GM23338 (cell line): ENCODE data around the gene KAT6B. TPM values are rescaled to one million over a fixed set of nuclear protein-coding genes. Genes with fewer than 3 reads are reported as not detected.
"Not testable (repeated sequence)": the region's sequence is repeated elsewhere in the genome, so short reads cannot be mapped to it uniquely, and the experiment has no call there.

Experiments
- ATAC-seq: fragments of 200-7000 bp; cut with Tn5 transposase; 3 replicates; pipeline ENCODE4 v1.9.1; 2020
- DNase-seq: peaks from one replicate; pipeline ENCODE4 v3.0.0-alpha.2; 2015; ENCODE audit warnings: low spot score
- H2AFZ ChIP-seq: fragments of 200-600 bp; sonication (generic); 2 replicates; pipeline ENCODE4 v1.8.0; 2016; ENCODE audit warnings: antibody characterized with exemption, mild to moderate bottlenecking, moderate library complexity
- H3F3A ChIP-seq: fragments of 200-600 bp; sonication (generic); replicated peaks from 2 replicates; pipeline ENCODE4 v1.8.0; 2017; ENCODE audit warnings: antibody characterized with exemption, mixed run types, low read depth
- H3K27ac ChIP-seq: fragments of 200-600 bp; sonication (generic); 2 replicates; pipeline ENCODE4 v1.6.1; 2016; ENCODE audit warnings: low read depth
- H3K27me3 ChIP-seq: fragments of 200-600 bp; sonication (generic); 2 replicates; pipeline ENCODE4 v1.8.0; 2016; ENCODE audit warnings: mild to moderate bottlenecking, mixed run types, moderate library complexity; ENCODE audit not compliant: insufficient read depth
- H3K36me3 ChIP-seq: fragments of 200-600 bp; sonication (generic); 2 replicates; pipeline ENCODE4 v1.8.0; 2016; ENCODE audit warnings: mild to moderate bottlenecking; ENCODE audit not compliant: insufficient read depth
- H3K4me1 ChIP-seq: fragments of 200-600 bp; sonication (generic); 2 replicates; pipeline ENCODE4 v1.8.0; 2016; ENCODE audit warnings: mild to moderate bottlenecking, moderate library complexity; ENCODE audit not compliant: insufficient read depth
- H3K4me2 ChIP-seq: fragments of 200-600 bp; sonication (generic); 2 replicates; pipeline ENCODE4 v1.7.1; 2017; ENCODE audit warnings: mixed run types
- H3K4me3 ChIP-seq: fragments of 200-600 bp; sonication (generic); 2 replicates; pipeline ENCODE4 v1.6.1; 2016; ENCODE audit warnings: mixed run types
- H3K79me2 ChIP-seq: fragments of 200-600 bp; sonication (generic); replicated peaks from 2 replicates; pipeline ENCODE4 v1.8.0; 2017; ENCODE audit warnings: mild to moderate bottlenecking; ENCODE audit not compliant: insufficient read depth
- H3K9me2 ChIP-seq: fragments of 200-600 bp; sonication (generic); 2 replicates; pipeline ENCODE4 v1.8.0; 2017; ENCODE audit not compliant: insufficient read depth
- H4K20me1 ChIP-seq: fragments of 200-600 bp; sonication (generic); replicated peaks from 2 replicates; pipeline ENCODE4 v1.8.0; 2017; ENCODE audit warnings: mild to moderate bottlenecking; ENCODE audit not compliant: insufficient read depth
- H3K27ac Mint-ChIP-seq: 2 replicates; pipeline ENCODE4 v1.8.0; 2020; ENCODE audit warnings: inconsistent platforms, mild to moderate bottlenecking, moderate library complexity, mixed read lengths
- H3K27me3 Mint-ChIP-seq: 3 replicates; pipeline ENCODE4 v1.8.0; 2022; ENCODE audit warnings: low read depth, mild to moderate bottlenecking, moderate library complexity, mixed read lengths, inconsistent platforms; ENCODE audit not compliant: insufficient read depth, poor library complexity
- H3K36me3 Mint-ChIP-seq: 3 replicates; pipeline ENCODE4 v1.8.0; 2021; ENCODE audit warnings: low read depth, mild to moderate bottlenecking, inconsistent platforms, moderate library complexity, mixed read lengths
- H3K4me1 Mint-ChIP-seq: 3 replicates; pipeline ENCODE4 v1.8.0; 2020; ENCODE audit warnings: mild to moderate bottlenecking, inconsistent platforms, mixed read lengths
- H3K4me3 Mint-ChIP-seq: 3 replicates; pipeline ENCODE4 v1.8.0; 2021; ENCODE audit warnings: moderate library complexity, mild to moderate bottlenecking, inconsistent platforms, mixed read lengths
- H3K9me3 Mint-ChIP-seq: 3 replicates; pipeline ENCODE4 v1.8.0; 2020; ENCODE audit warnings: moderate library complexity, mild to moderate bottlenecking, inconsistent platforms, mixed read lengths
- CREB1 ChIP-seq: fragments of 250-450 bp; sonication (Bioruptor Pico); IDR thresholded peaks from 2 replicates; pipeline ENCODE4 v1.5.0; 2020; ENCODE audit warnings: low read depth, mild to moderate bottlenecking, moderate library complexity
- EZH2 ChIP-seq: fragments of 200-600 bp; sonication (generic); IDR thresholded peaks from one replicate; pipeline ENCODE4 v1.8.0; 2017; ENCODE audit warnings: antibody characterized with exemption, mild to moderate bottlenecking, low read depth; ENCODE audit not compliant: unreplicated experiment
- EZH2phosphoT487 ChIP-seq: fragments of 200-600 bp; sonication (generic); IDR thresholded peaks from one replicate; pipeline ENCODE4 v1.8.1; 2018; ENCODE audit warnings: antibody characterized with exemption; ENCODE audit not compliant: unreplicated experiment
- JUNB ChIP-seq: IDR thresholded peaks from one replicate; pipeline ENCODE4 v1.6.1; 2016; ENCODE audit warnings: antibody characterized with exemption; ENCODE audit not compliant: unreplicated experiment
- NANOG ChIP-seq: IDR thresholded peaks from 2 replicates; pipeline ENCODE4 v1.6.1; 2016; ENCODE audit warnings: antibody characterized with exemption, borderline replicate concordance
- REST ChIP-seq: IDR thresholded peaks from one replicate; pipeline ENCODE4 v1.6.1; 2018; ENCODE audit warnings: antibody characterized with exemption; ENCODE audit not compliant: unreplicated experiment
- STAT1 ChIP-seq: IDR thresholded peaks from one replicate; pipeline ENCODE4 v1.6.1; 2016; ENCODE audit warnings: antibody characterized with exemption; ENCODE audit not compliant: unreplicated experiment
- ZNF114 ChIP-seq: fragments of 250-450 bp; sonication (Bioruptor Pico); IDR thresholded peaks from 2 replicates; pipeline ENCODE4 v1.5.0; 2020; ENCODE audit warnings: mild to moderate bottlenecking, moderate library complexity
- ZNF331 ChIP-seq: fragments of 250-450 bp; sonication (Bioruptor Pico); IDR thresholded peaks from 2 replicates; pipeline ENCODE4 v1.5.0; 2020; ENCODE audit warnings: low read depth, mild to moderate bottlenecking, moderate library complexity
- polyA plus RNA-seq: library from polyadenylated mRNA; unstranded; fragments of >200 nt; fragmentation: Nextera tagmentation; extraction: Ambion mirVana; gene quantifications from 2 replicates; pipeline ENCODE4 v1.2.1, GENCODE V29; 2016
- total RNA-seq: library from RNA; depleted of rRNA; stranded (reverse); fragments of >200 nt; shearing (Covaris generic); gene quantifications from 2 replicates; pipeline ENCODE4 v1.2.3, GENCODE V29; 2014
- TF ChIP-seq, protein P1 (sequence below): IDR thresholded peaks from 2 replicates; pipeline ENCODE4 v1.6.1; 2016; ENCODE audit warnings: antibody characterized with exemption

KAT6B gene
- total and polyA plus RNA-seq, 2 experiments from 2014 or later: 21.3 to 31.4 TPM

DNA sequence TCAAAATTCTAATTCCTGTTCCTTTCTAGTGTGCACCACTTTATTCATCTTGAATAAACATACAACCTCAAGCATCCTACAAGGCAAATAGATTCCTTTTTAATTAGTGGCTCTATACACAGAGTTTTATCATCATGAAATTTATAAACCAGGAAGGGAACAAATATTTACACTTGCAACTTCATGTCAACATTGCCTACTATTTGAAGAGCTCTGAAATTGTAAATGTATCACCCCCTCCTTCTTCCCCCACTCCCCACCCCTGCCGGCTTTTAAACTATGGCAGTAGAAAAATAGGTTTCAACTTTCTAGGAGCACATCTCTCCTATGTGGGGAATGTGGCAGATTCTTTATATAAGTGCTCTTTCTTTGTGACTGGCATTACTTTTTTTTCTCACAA lies 49.6 kb downstream of the KAT6B start (continued):
- TF ChIP-seq REST (no peak), ZNF114 (CRISPR knock-in tag) (no peak), JUNB (no peak), EZH2phosphoT487 (no peak)
- TF ChIP-seq, protein P1, sequence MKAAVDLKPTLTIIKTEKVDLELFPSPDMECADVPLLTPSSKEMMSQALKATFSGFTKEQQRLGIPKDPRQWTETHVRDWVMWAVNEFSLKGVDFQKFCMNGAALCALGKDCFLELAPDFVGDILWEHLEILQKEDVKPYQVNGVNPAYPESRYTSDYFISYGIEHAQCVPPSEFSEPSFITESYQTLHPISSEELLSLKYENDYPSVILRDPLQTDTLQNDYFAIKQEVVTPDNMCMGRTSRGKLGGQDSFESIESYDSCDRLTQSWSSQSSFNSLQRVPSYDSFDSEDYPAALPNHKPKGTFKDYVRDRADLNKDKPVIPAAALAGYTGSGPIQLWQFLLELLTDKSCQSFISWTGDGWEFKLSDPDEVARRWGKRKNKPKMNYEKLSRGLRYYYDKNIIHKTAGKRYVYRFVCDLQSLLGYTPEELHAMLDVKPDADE: no peak

GRCh38 chr10:74877054-74877453 lies 50.7 kb downstream of the KAT6B start:
- not testable (repeated sequence) for H4K20me1 ChIP-seq, H3K36me3 ChIP-seq, H3K27ac ChIP-seq, H3K9me2 ChIP-seq, H3K27me3 Mint-ChIP-seq, H3K27ac Mint-ChIP-seq, H3K36me3 Mint-ChIP-seq, H3K4me3 ChIP-seq, H3K4me2 ChIP-seq, ATAC-seq, H3F3A ChIP-seq, H2AFZ ChIP-seq, H3K27me3 ChIP-seq, H3K4me1 ChIP-seq, H3K9me3 Mint-ChIP-seq, DNase-seq, H3K4me3 Mint-ChIP-seq
- H3K4me1 Mint-ChIP-seq: peaks cover 14% of the 10 kb centered on the region
- peaks cover 87% of the 10 kb centered on the region for H3K79me2 ChIP-seq

GRCh38 chr10:74877898-74878297 lies 51.5 kb downstream of the KAT6B start:
- Histone ChIP-seq H3K4me3 (no peak overlapping the region), H4K20me1 (peaks cover 7% of the 10 kb centered on the region; the same call in 1 of the 2 replicates)
- ATAC-seq: no peak

More at GRCh38 chr10:74877898-74878297, 51.5 kb downstream of the KAT6B start:
- DNase-seq: no peak
- Mint-ChIP-seq H3K36me3 (no peaks in the 10 kb centered on the region), H3K27me3 (no peaks in the 10 kb centered on the region), H3K9me3 (no peaks in the 10 kb centered on the region), H3K27ac (no peak overlapping the region), H3K4me3 (no peak overlapping the region), H3K4me1 (peaks cover 14% of the 10 kb centered on the region)
- Histone ChIP-seq H3K9me2 (no peaks in the 10 kb centered on the region), H3K27ac (no peak overlapping the region), H3F3A (no peaks in the 10 kb centered on the region), H3K4me2 (no peak overlapping the region), H2AFZ (no peak overlapping the region), H3K4me1 (peaks cover 6% of the 10 kb centered on the region), H3K27me3 (no peaks in the 10 kb centered on the region), H3K79me2 (peaks cover 88% of the 10 kb centered on the region), H3K36me3 (no peaks in the 10 kb centered on the region)
- TF ChIP-seq REST (no peak), EZH2 (no peak), NANOG (no peak), CREB1 (CRISPR knock-in tag) (no peak), STAT1 (no peak), ZNF331 (CRISPR knock-in tag) (no peak)
- TF ChIP-seq, protein P1: no peak
